HG03103 (cell line): ENCODE data around the gene FGGY.
A peak's percentile ranks its signal among the peaks of the same experiment; 100 is the strongest.

ENCODE experiments used
- ATAC-seq: cut with Tn5 transposase; IDR thresholded peaks from one replicate; pipeline ENCODE4 v1.9.1; 2021; ENCODE audit warnings: low read depth; ENCODE audit not compliant: unreplicated experiment

The FGGY gene

GRCh38 chr1:59739111-59739510, 442.2 kb downstream of the FGGY start:
- no peak for ATAC-seq

GRCh38 chr1:59742526-59742925, 445.6 kb downstream of the FGGY start:
- ATAC-seq: no peak

- ATAC-seq: no peak
Observed at GRCh38 chr1:59743324-59744091, 446.6 kb downstream of the FGGY start.

GRCh38 chr1:59747420-59748024, 450.6 kb downstream of the FGGY start:
- ATAC-seq: no peak

GRCh38 chr1:59748123-59748522, 451.2 kb downstream of the FGGY start:
- no peak for ATAC-seq

- no peak for ATAC-seq
Observed at GRCh38 chr1:59750328-59751003, 453.6 kb downstream of the FGGY start.

GRCh38 chr1:59751004-59751395, 454.1 kb downstream of the FGGY start:
- no peak for ATAC-seq

GRCh38 chr1:59751801-59752200, 454.9 kb downstream of the FGGY start:
- ATAC-seq: no peak

- peak; percentile 55 for ATAC-seq
Observed at GRCh38 chr1:59752556-59753414, 455.9 kb downstream of the FGGY start.

- ATAC-seq: no peak
Observed at GRCh38 chr1:59755069-59755685, 458.3 kb downstream of the FGGY start.

- ATAC-seq: no peak
Observed at GRCh38 chr1:59757197-59757747, 460.4 kb downstream of the FGGY start.

- ATAC-seq: peak; percentile 78
Observed at GRCh38 chr1:59759156-59759925, 462.4 kb downstream of the FGGY start.

GRCh38 chr1:59761443-59761842, 464.5 kb downstream of the FGGY start:
- ATAC-seq: no peak

- no peak for ATAC-seq
Observed at GRCh38 chr1:59763418-59763817, 466.5 kb downstream of the FGGY start.

- ATAC-seq: no peak
Observed at GRCh38 chr1:59765011-59765730, 468.3 kb downstream of the FGGY start.

- ATAC-seq: no peak
Observed at GRCh38 chr1:59766227-59766855, 469.4 kb downstream of the FGGY start.

- ATAC-seq: no peak
Observed at GRCh38 chr1:59767119-59767518, 470.2 kb downstream of the FGGY start.
